SK-N-SH (cell line): Measurements from ENCODE around the gene NECTIN2.

ENCODE experiments used
- CHD2 ChIP-seq: fragments of 150-350 bp; IDR thresholded peaks from 2 replicates; pipeline ENCODE4 v1.6.1; 2018; ENCODE audit warnings: low read length; ENCODE audit not compliant: partially characterized antibody
- EP300 ChIP-seq, 2 experiments: IDR thresholded peaks; 2 replicates each; pipeline versions ENCODE4 v1.4.0 to v1.6.1; 2012; ENCODE audit warnings: borderline replicate concordance in 1 of 2, low read depth in 1 of 2, low read length in 1 of 2
- FOXJ3 ChIP-seq: sonication (generic); formaldehyde crosslinking; IDR thresholded peaks from 2 replicates; pipeline ENCODE4 v1.5.1; 2020; ENCODE audit warnings: mild to moderate bottlenecking, missing genetic modification reagents
- FOXM1 ChIP-seq: IDR thresholded peaks from 2 replicates; pipeline ENCODE4 v1.4.0; 2012; ENCODE audit warnings: low read depth, mild to moderate bottlenecking
- NRF1 ChIP-seq: IDR thresholded peaks from 2 replicates; pipeline ENCODE4 v1.6.1; 2012; ENCODE audit warnings: low read depth, mild to moderate bottlenecking, low read length
- POLR2AphosphoS5 ChIP-seq: IDR thresholded peaks from 2 replicates; pipeline ENCODE4 v1.6.1; 2012; ENCODE audit warnings: low read depth, low read length
- RAD21 ChIP-seq: IDR thresholded peaks from 2 replicates; pipeline ENCODE4 v1.6.1; 2012; ENCODE audit warnings: mild to moderate bottlenecking, low read length
- REST ChIP-seq: IDR thresholded peaks from 2 replicates; pipeline ENCODE4 v1.6.1; 2012; ENCODE audit warnings: mild to moderate bottlenecking, low read depth, low read length, moderate library complexity
- ZBTB33 ChIP-seq: IDR thresholded peaks from 2 replicates; pipeline ENCODE4 v1.4.0; 2012; ENCODE audit warnings: low read depth, borderline replicate concordance
- TF ChIP-seq, protein P1 (sequence below): fragments of 200-600 bp; sonication (generic); IDR thresholded peaks from 2 replicates; pipeline ENCODE4 v1.6.1; 2017; ENCODE audit warnings: antibody characterized with exemption, mild to moderate bottlenecking, moderate library complexity

GRCh38 chr19:44891016-44891882 is 45.2 kb downstream of the NECTIN2 start, which contains the start of gene TOMM40:
- TF ChIP-seq, protein P1, sequence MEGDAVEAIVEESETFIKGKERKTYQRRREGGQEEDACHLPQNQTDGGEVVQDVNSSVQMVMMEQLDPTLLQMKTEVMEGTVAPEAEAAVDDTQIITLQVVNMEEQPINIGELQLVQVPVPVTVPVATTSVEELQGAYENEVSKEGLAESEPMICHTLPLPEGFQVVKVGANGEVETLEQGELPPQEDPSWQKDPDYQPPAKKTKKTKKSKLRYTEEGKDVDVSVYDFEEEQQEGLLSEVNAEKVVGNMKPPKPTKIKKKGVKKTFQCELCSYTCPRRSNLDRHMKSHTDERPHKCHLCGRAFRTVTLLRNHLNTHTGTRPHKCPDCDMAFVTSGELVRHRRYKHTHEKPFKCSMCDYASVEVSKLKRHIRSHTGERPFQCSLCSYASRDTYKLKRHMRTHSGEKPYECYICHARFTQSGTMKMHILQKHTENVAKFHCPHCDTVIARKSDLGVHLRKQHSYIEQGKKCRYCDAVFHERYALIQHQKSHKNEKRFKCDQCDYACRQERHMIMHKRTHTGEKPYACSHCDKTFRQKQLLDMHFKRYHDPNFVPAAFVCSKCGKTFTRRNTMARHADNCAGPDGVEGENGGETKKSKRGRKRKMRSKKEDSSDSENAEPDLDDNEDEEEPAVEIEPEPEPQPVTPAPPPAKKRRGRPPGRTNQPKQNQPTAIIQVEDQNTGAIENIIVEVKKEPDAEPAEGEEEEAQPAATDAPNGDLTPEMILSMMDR, result peak; percentile 24; the same call in 1 of the 2 replicates
- TF ChIP-seq ZBTB33 (no peak), REST (no peak), NRF1 (peak; percentile 26; the same call in 1 of the 2 replicates), RAD21 (no peak), FOXJ3 (CRISPR knock-in tag) (no peak), EP300 (IDR thresholded peaks at IDR 0.05; ENCODE audit: borderline replicate concordance in 1 of 2, low read depth in 1 of 2, low read length in 1 of 2) (no peak), CHD2 (peak; percentile 93), FOXM1 (no peak), POLR2AphosphoS5 (peak; percentile 31; the same call in 1 of the 2 replicates)
